Measurements from ENCODE around the gene NUS1. TPM values are rescaled to one million over a fixed set of nuclear protein-coding genes. Genes with fewer than 3 reads are reported as not detected.
A peak's percentile ranks its signal among the peaks of the same experiment; 100 is the strongest.

NUS1 gene
- total and polyA plus RNA-seq, 2 of the 13 experiments (the other 11 are each of a cell fraction or from before 2014, with no cell fraction given): 18.3 to 18.6 TPM

GRCh38 chr6:117674991-117675657 is at the start of gene NUS1 (continued):
- TF ChIP-seq, protein P1, sequence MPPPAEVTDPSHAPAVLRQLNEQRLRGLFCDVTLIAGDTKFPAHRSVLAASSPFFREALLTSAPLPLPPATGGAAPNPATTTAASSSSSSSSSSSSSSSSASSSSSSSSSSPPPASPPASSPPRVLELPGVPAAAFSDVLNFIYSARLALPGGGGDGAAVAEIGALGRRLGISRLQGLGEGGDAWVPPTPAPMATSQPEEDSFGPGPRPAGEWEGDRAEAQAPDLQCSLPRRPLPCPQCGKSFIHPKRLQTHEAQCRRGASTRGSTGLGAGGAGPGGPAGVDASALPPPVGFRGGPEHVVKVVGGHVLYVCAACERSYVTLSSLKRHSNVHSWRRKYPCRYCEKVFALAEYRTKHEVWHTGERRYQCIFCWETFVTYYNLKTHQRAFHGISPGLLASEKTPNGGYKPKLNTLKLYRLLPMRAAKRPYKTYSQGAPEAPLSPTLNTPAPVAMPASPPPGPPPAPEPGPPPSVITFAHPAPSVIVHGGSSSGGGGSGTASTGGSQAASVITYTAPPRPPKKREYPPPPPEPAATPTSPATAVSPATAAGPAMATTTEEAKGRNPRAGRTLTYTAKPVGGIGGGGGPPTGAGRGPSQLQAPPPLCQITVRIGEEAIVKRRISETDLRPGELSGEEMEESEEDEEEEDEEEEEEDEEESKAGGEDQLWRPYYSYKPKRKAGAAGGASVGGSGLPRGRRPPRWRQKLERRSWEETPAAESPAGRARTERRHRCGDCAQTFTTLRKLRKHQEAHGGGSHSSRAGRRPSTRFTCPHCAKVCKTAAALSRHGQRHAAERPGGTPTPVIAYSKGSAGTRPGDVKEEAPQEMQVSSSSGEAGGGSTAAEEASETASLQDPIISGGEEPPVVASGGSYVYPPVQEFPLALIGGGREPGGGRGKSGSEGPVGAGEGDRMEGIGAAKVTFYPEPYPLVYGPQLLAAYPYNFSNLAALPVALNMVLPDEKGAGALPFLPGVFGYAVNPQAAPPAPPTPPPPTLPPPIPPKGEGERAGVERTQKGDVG (CRISPR knock-in tag; IDR thresholded peaks at IDR 0.05; ENCODE audit: borderline replicate concordance): 0 out of 2 replicates have a peak, but pooled peaks have one; percentile 18
- TF ChIP-seq ZNF784 (CRISPR knock-in tag; IDR thresholded peaks at IDR 0.05; ENCODE audit: borderline replicate concordance) (peak; percentile 94), ZNF644 (CRISPR knock-in tag; IDR thresholded peaks at IDR 0.05; ENCODE audit: low read depth) (peak; percentile 33; the same call in 1 of the 2 replicates), FOXO4 (CRISPR knock-in tag; conservative IDR thresholded peaks at IDR 0.05) (no peak), ZNF776 (CRISPR knock-in tag; IDR thresholded peaks at IDR 0.05) (no peak; the same call in 1 of the 2 replicates), PRMT3 (CRISPR knock-in tag; IDR thresholded peaks at IDR 0.05; ENCODE audit: borderline replicate concordance, low read depth) (peak; percentile 84), ZBTB2 (CRISPR knock-in tag; IDR thresholded peaks at IDR 0.05; ENCODE audit: low read depth) (no peak; the same call in 1 of the 2 replicates), NFE2L2 (IDR thresholded peaks at IDR 0.05; ENCODE audit: low read length) (no peak), SRSF9 (IDR thresholded peaks at IDR 0.05; ENCODE audit: borderline replicate concordance, insufficient read depth, low read depth, low read length, poor library complexity, severe bottlenecking) (no peak), HNF4A (CRISPR knock-in tag; IDR thresholded peaks at IDR 0.05) (peak; percentile 62), ZNF543 (CRISPR knock-in tag; IDR thresholded peaks at IDR 0.05) (peak; percentile 50; the same call in 1 of the 2 replicates), ZNF263 (CRISPR knock-in tag; IDR thresholded peaks at IDR 0.05) (no peak), PHF20 (CRISPR knock-in tag; IDR thresholded peaks at IDR 0.05) (peak; percentile 88), ZNF781 (CRISPR knock-in tag; IDR thresholded peaks at IDR 0.05; ENCODE audit: borderline replicate concordance, not compliant biosample characterization) (peak; percentile 15), ELK4 (CRISPR knock-in tag; IDR thresholded peaks at IDR 0.05; ENCODE audit: borderline replicate concordance) (no peak), ZBTB38 (CRISPR knock-in tag; IDR thresholded peaks at IDR 0.05) (peak; percentile 86), ESRRA (CRISPR knock-in tag; IDR thresholded peaks at IDR 0.05; ENCODE audit: low read depth) (peak; percentile 34; the same call in 1 of the 2 replicates)
- TF ChIP-seq, protein P2, sequence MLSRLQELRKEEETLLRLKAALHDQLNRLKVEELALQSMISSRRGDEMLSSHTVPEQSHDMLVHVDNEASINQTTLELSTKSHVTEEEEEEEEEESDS (CRISPR knock-in tag; IDR thresholded peaks at IDR 0.05; ENCODE audit: borderline replicate concordance): no peak
- TF ChIP-seq, protein P3, sequence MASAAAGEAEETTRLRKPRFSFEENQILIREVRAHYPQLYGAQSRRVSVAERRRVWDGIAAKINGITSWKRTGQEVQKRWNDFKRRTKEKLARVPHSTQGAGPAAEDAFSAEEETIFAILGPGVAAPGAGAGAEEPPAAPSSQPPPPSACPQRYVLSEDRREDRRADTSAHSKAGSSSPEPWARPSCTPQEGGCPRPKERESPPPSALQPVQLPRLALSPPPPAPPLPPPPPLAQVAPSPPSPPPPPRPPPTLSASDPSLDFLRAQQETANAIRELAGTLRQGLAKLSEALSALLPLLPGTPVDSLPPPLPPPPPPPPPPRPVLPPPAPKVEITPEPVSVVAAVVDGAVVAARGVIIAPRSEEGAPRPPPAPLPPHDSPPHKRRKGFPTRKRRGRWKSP (CRISPR knock-in tag; IDR thresholded peaks at IDR 0.05): peak; percentile 94

Measured in HepG2 (cell line).